ENCODE results near the gene IRGQ. TPM values are rescaled to one million over a fixed set of nuclear protein-coding genes. Genes with fewer than 3 reads are reported as not detected.
A peak's percentile ranks its signal among the peaks of the same experiment; 100 is the strongest.

Gene IRGQ
- total RNA-seq, 1 donor from 2014 or later: 16.2 TPM

GRCh38 chr19:43586346-43586745, 9.6 kb downstream of the IRGQ start:
- intact Hi-C loops (cut with DNase I): no loop called here
- no peak for ATAC-seq
- no peak for DNase-seq (ENCODE audit: missing footprints)

- DNase-seq (ENCODE audit: missing footprints) (no peak), ATAC-seq (no peak)
- intact Hi-C loops (cut with DNase I): no loop called here
These were observed 11.4 kb downstream of the IRGQ start for GRCh38 chr19:43584484-43584883.

- intact Hi-C loops (cut with DNase I): no loop called here
- DNase-seq (ENCODE audit: missing footprints) (no peak), ATAC-seq (no peak)
These were observed 13.4 kb downstream of the IRGQ start for GRCh38 chr19:43582495-43582894.

- DNase-seq (ENCODE audit: missing footprints): no peak
- intact Hi-C loops (cut with DNase I): no loop called here
- no peak for ATAC-seq
These were observed 14.5 kb downstream of the IRGQ start for GRCh38 chr19:43581467-43581866.

GRCh38 chr19:43578787-43579186, 17.1 kb downstream of the IRGQ start:
- DNase-seq (ENCODE audit: missing footprints) (no peak), ATAC-seq (no peak)
- intact Hi-C loops (cut with DNase I): no loop called here

GRCh38 chr19:43575955-43576878, 19.7 kb downstream of the IRGQ start:
- DNase-seq (ENCODE audit: missing footprints) (peak; percentile 59), ATAC-seq (no peak)
- intact Hi-C loops (cut with DNase I): loop anchor here (1.0 kb wide), 1 partner anchor 20 kb away; the partner anchor contains the start of genes IRGQ and ZNF576

GRCh38 chr19:43575156-43575950, 20.6 kb downstream of the IRGQ start, which contains the start of the genes PINLYP and XRCC1:
PINLYP (plus strand) TSS chr19:43575801; CDS start chr19:43577192, 1,391 bp downstream.
XRCC1 (minus strand) TSS chr19:43575527; CDS start chr19:43575458, 69 bp downstream.
- ATAC-seq (peak; percentile 99), DNase-seq (ENCODE audit: missing footprints) (peak; percentile 99)
- intact Hi-C loops (cut with DNase I): loop anchor here (1.0 kb wide), 1 partner anchor 21 kb away; the partner anchor contains the start of genes IRGQ and ZNF576

GRCh38 chr19:43574424-43575155, 21.3 kb downstream of the IRGQ start:
- intact Hi-C loops (cut with DNase I): loop anchor here (1.0 kb wide), 1 partner anchor 22 kb away; the partner anchor contains the start of genes IRGQ and ZNF576
- ATAC-seq (no peak), DNase-seq (ENCODE audit: missing footprints) (no peak)

- ATAC-seq (no peak), DNase-seq (ENCODE audit: missing footprints) (no peak)
- intact Hi-C loops (cut with DNase I): no loop called here
These were observed 23.8 kb downstream of the IRGQ start for GRCh38 chr19:43572171-43572588.

GRCh38 chr19:43570174-43570791, 25.7 kb downstream of the IRGQ start:
- intact Hi-C loops (cut with DNase I): no loop called here
- DNase-seq (ENCODE audit: missing footprints): no peak
- no peak for ATAC-seq

GRCh38 chr19:43569657-43570056, 26.3 kb downstream of the IRGQ start:
- no peak for DNase-seq (ENCODE audit: missing footprints)
- intact Hi-C loops (cut with DNase I): no loop called here
- ATAC-seq: no peak

GRCh38 chr19:43564800-43565199, 31.1 kb downstream of the IRGQ start:
- ATAC-seq (no peak), DNase-seq (ENCODE audit: missing footprints) (no peak)

GRCh38 chr19:43563816-43564457, 32.0 kb downstream of the IRGQ start:
- ATAC-seq (no peak), DNase-seq (ENCODE audit: missing footprints) (no peak)
- intact Hi-C loops (cut with DNase I): no loop called here

More at GRCh38 chr19:43564800-43565199, 31.1 kb downstream of the IRGQ start:
- intact Hi-C loops (cut with DNase I): no loop called here

GRCh38 chr19:43562698-43563241, 33.2 kb downstream of the IRGQ start:
- DNase-seq (ENCODE audit: missing footprints) (peak; percentile 92), ATAC-seq (peak; percentile 94)
- intact Hi-C loops (cut with DNase I): no loop called here

GRCh38 chr19:43562226-43562697, 33.7 kb downstream of the IRGQ start:
- DNase-seq (ENCODE audit: missing footprints) (no peak), ATAC-seq (no peak)
- intact Hi-C loops (cut with DNase I): no loop called here

GRCh38 chr19:43561139-43561970, 34.6 kb downstream of the IRGQ start:
- DNase-seq (ENCODE audit: missing footprints) (no peak), ATAC-seq (no peak)
- intact Hi-C loops (cut with DNase I): no loop called here

Data from Right ventricle myocardium inferior (tissue), 1 donor.